Tibial nerve (tissue), 3 donors: ENCODE data around the gene BICD1.

Experiments used
- CTCF ChIP-seq, 5 experiments: fragments of 200-600 bp in 3 of 5; fragments of 450-650 bp in 2 of 5; sonication (generic) in 3 of 5; IDR thresholded peaks; one replicate each; pipeline ENCODE4 v1.5.1; 2016 to 2019; ENCODE audit warnings: antibody characterized with exemption in 5 of 5, mild to moderate bottlenecking in 3 of 5, moderate library complexity in 2 of 5
- POLR2A ChIP-seq, 2 donors: fragments of 450-650 bp; IDR thresholded peaks; one replicate each; pipeline ENCODE4 v1.6.1; 2017; ENCODE audit warnings: antibody characterized with exemption in 2 of 2, mild to moderate bottlenecking in 2 of 2, moderate library complexity in 2 of 2

GRCh38 chr12:32273063-32273522 lies 166.4 kb downstream of the BICD1 start:
- TF ChIP-seq POLR2A (IDR thresholded peaks at IDR 0.05) (no peak), CTCF (IDR thresholded peaks at IDR 0.05) (no peak)
